Measurements from ENCODE around the gene DRD2. TPM values are rescaled to one million over a fixed set of nuclear protein-coding genes. Genes with fewer than 3 reads are reported as not detected.

Gene DRD2
- total RNA-seq, 4 donors from 2014 or later: 0.39 to 4.5 (median 1.3) TPM; not detected in 1

GRCh38 chr11:113517361-113517760 lies 42.2 kb upstream of the DRD2 start:
- WGBS, 2 donors: 92 to 94% methylated on average over 6 of the region's 6 CpGs
- Histone ChIP-seq H3K9me3 (no peaks in the 10 kb centered on the region), H3K4me1 (no peaks in the 10 kb centered on the region), H3K27me3 (no peaks in the 10 kb centered on the region), H3K36me3 (no peaks in the 10 kb centered on the region), H3K27ac (no peak overlapping the region), H3K4me3 (no peak overlapping the region)
- DNase-seq (ENCODE audit: low spot score in 2 of 2): no peak
- TF ChIP-seq EP300 (IDR thresholded peaks at IDR 0.05) (no peak), CTCF (IDR thresholded peaks at IDR 0.05) (no peak), POLR2A (IDR thresholded peaks at IDR 0.05) (no peak)

GRCh38 chr11:113514856-113515255 lies 39.7 kb upstream of the DRD2 start:
- Histone ChIP-seq H3K27ac (no peak overlapping the region), H3K4me1 (no peaks in the 10 kb centered on the region), H3K27me3 (no peaks in the 10 kb centered on the region), H3K9me3 (no peaks in the 10 kb centered on the region), H3K36me3 (no peaks in the 10 kb centered on the region), H3K4me3 (no peak overlapping the region)
- TF ChIP-seq CTCF (IDR thresholded peaks at IDR 0.05) (no peak), EP300 (IDR thresholded peaks at IDR 0.05) (no peak), POLR2A (IDR thresholded peaks at IDR 0.05) (no peak)
- no peak for DNase-seq (ENCODE audit: low spot score in 2 of 2)
- 88 to 92% methylated on average over 2 of the region's 2 CpGs for WGBS, 2 donors

GRCh38 chr11:113507341-113507740 lies 32.1 kb upstream of the DRD2 start:
- no peaks in the 10 kb centered on the region for H3K36me3 ChIP-seq
- TF ChIP-seq CTCF (IDR thresholded peaks at IDR 0.05) (no peak), POLR2A (IDR thresholded peaks at IDR 0.05) (no peak), EP300 (IDR thresholded peaks at IDR 0.05) (no peak)

GRCh38 chr11:113506893-113507292 lies 31.7 kb upstream of the DRD2 start:
- TF ChIP-seq EP300 (IDR thresholded peaks at IDR 0.05) (no peak), CTCF (IDR thresholded peaks at IDR 0.05) (no peak), POLR2A (IDR thresholded peaks at IDR 0.05) (no peak)
- no peak overlapping the region for H3K4me3 ChIP-seq
- no peaks in the 10 kb centered on the region for H3K36me3 ChIP-seq
- peak overlapping the region in 2 of 4 donors; percentile 54 to 64 for H3K27ac ChIP-seq
- no peaks in the 10 kb centered on the region for H3K9me3 ChIP-seq
- peaks cover 0 to 14% (median 6%) of the 10 kb centered on the region in 4 donors for H3K4me1 ChIP-seq
- WGBS, 2 donors: 89 to 93% methylated on average over 1 of the region's 1 CpG
- DNase-seq (ENCODE audit: low spot score in 2 of 2): no peak
- H3K27me3 ChIP-seq: no peaks in the 10 kb centered on the region

More at GRCh38 chr11:113507341-113507740, 32.1 kb upstream of the DRD2 start:
- Histone ChIP-seq H3K27me3 (no peaks in the 10 kb centered on the region), H3K4me3 (no peak overlapping the region), H3K9me3 (no peaks in the 10 kb centered on the region), H3K27ac (peak overlapping the region in 2 of 4 donors; percentile 16 to 64), H3K4me1 (peaks cover 0 to 14% (median 6%) of the 10 kb centered on the region in 4 donors)
- DNase-seq (ENCODE audit: low spot score in 2 of 2): no peak

GRCh38 chr11:113506461-113506860 lies 31.3 kb upstream of the DRD2 start:
- peaks cover 0 to 14% (median 6%) of the 10 kb centered on the region in 4 donors for H3K4me1 ChIP-seq
- 72 to 73% methylated on average over 6 of the region's 6 CpGs for WGBS, 2 donors
- H3K36me3 ChIP-seq: no peaks in the 10 kb centered on the region
- peak overlapping the region in 2 of 4 donors; percentile 54 to 64 for H3K27ac ChIP-seq
- no peak overlapping the region for H3K4me3 ChIP-seq
- no peak for DNase-seq (ENCODE audit: low spot score in 2 of 2)
- no peak for TF ChIP-seq EP300 (IDR thresholded peaks at IDR 0.05)
- no peak for TF ChIP-seq POLR2A (IDR thresholded peaks at IDR 0.05)
- TF ChIP-seq CTCF (IDR thresholded peaks at IDR 0.05): no peak
- H3K9me3 ChIP-seq: no peaks in the 10 kb centered on the region
- H3K27me3 ChIP-seq: no peaks in the 10 kb centered on the region
